K562 (cell line): ENCODE results near the gene VEGFC. TPM values are rescaled to one million over a fixed set of nuclear protein-coding genes. Genes with fewer than 3 reads are reported as not detected.

Experiments used
- ATAC-seq: fragments of 200-7000 bp; cut with Tn5 transposase; 3 replicates; pipeline ENCODE4 v1.9.1; 2020; ENCODE audit warnings: moderate library complexity
- BruUV-seq: library from RNA; stranded (reverse); fragments of 400-500 nt; replicated peaks from 2 replicates; lab custom pipeline; 2021; lab: Mats Ljungman, UMichigan
- CTCF ChIA-PET: fragments of 300-600 bp; formaldehyde crosslinking; extraction: SDS; loops from one replicate; lab custom pipeline; 2021; ENCODE audit warnings: low intra/inter-chr PET ratio; lab: Yijun Ruan, JAX
- POLR2A ChIA-PET: fragments of 300-600, 350-650 bp; sonication (Branson Sonifier 250); formaldehyde crosslinking; extraction: SDS; loops from one replicate; lab custom pipeline; 2021; ENCODE audit warnings: antibody characterized with exemption, inconsistent platforms; lab: Yijun Ruan, JAX
- DNase-seq, 4 experiments: peaks; one replicate each; pipeline versions ENCODE4 v3.0.0 to v3.0.0-alpha.2; 2011 to 2018; ENCODE audit warnings: low spot score in 3 of 4, mixed read lengths in 3 of 4; ENCODE audit errors: extremely low read depth in 1 of 4
- FAIRE-seq: peaks from 2 replicates; lab custom pipeline; 2011; peaks lifted over from hg19 to GRCh38; lab: Jason Lieb, UNC
- H2AFZ ChIP-seq: 2 replicates; pipeline ENCODE4 v1.6.0; 2011; ENCODE audit warnings: low read depth, low read length, control low read depth, inconsistent platforms
- H3K27ac ChIP-seq: fragments of 200-600 bp; 3 replicates; pipeline ENCODE4 v1.8.0; 2011; ENCODE audit warnings: low read depth, mild to moderate bottlenecking, control low read depth, inconsistent platforms, low read length, moderate library complexity, mixed read lengths; ENCODE audit errors: extremely low read depth
- H3K27me3 ChIP-seq, 2 experiments: fragments of 300-600 bp in 1 of 2; 2 replicates in 1 of 2; 3 replicates in 1 of 2; pipeline versions ENCODE4 v1.6.0 to v1.8.0; 2011; ENCODE audit warnings: inconsistent platforms in 2 of 2, low read length in 2 of 2, mild to moderate bottlenecking in 1 of 2, mixed read lengths in 1 of 2, moderate library complexity in 1 of 2; ENCODE audit not compliant: control insufficient read depth in 2 of 2, insufficient read depth in 2 of 2
- H3K36me3 ChIP-seq: fragments of 300-600 bp; 3 replicates; pipeline ENCODE4 v1.8.0; 2011; ENCODE audit warnings: mild to moderate bottlenecking, low read length, inconsistent platforms; ENCODE audit not compliant: control insufficient read depth, insufficient read depth
- H3K4me1 ChIP-seq, 2 experiments: fragments of 200-600 bp in 1 of 2; replicated peaks in 1 of 2; 2 replicates in 1 of 2; 3 replicates in 1 of 2; pipeline versions ENCODE4 v1.5.1 to v1.8.0; 2011; ENCODE audit warnings: inconsistent platforms in 2 of 2, low read length in 2 of 2, mild to moderate bottlenecking in 1 of 2, mixed read lengths in 1 of 2, moderate library complexity in 1 of 2; ENCODE audit not compliant: control insufficient read depth in 2 of 2, insufficient read depth in 2 of 2
- H3K4me2 ChIP-seq: 2 replicates; pipeline ENCODE4 v1.6.1; 2011; ENCODE audit warnings: low read length, control low read depth, inconsistent platforms, mixed read lengths; ENCODE audit not compliant: insufficient read depth
- H3K4me3 ChIP-seq: fragments of 200-600 bp; sonication (generic), shearing (Covaris generic); 2 replicates; pipeline ENCODE4 v1.5.1; 2016; ENCODE audit warnings: control low read depth, inconsistent platforms
- H3K79me2 ChIP-seq: fragments of 200-600 bp; 3 replicates; pipeline ENCODE4 v1.8.0; 2011; ENCODE audit warnings: low read length, inconsistent platforms; ENCODE audit not compliant: control insufficient read depth, insufficient read depth
- H3K9ac ChIP-seq, 2 experiments: 2 replicates each; pipeline versions ENCODE4 v1.6.0 to v1.6.1; 2011; ENCODE audit warnings: low read depth in 2 of 2, low read length in 2 of 2, control low read depth in 1 of 2, inconsistent platforms in 1 of 2, mild to moderate bottlenecking in 1 of 2, mixed read lengths in 1 of 2; ENCODE audit not compliant: insufficient read depth in 1 of 2
- H3K9me1 ChIP-seq: one replicate; pipeline ENCODE4 v1.6.0; 2011; ENCODE audit warnings: inconsistent platforms, mild to moderate bottlenecking, low read length, moderate library complexity; ENCODE audit not compliant: control insufficient read depth, insufficient read depth
- H3K9me3 ChIP-seq: replicated peaks from 2 replicates; pipeline ENCODE4 v1.5.1; 2011; ENCODE audit warnings: low read depth, low read length, inconsistent platforms; ENCODE audit not compliant: control insufficient read depth, insufficient read depth
- H4K20me1 ChIP-seq: replicated peaks from 2 replicates; pipeline ENCODE4 v1.6.1; 2011; ENCODE audit warnings: low read length, inconsistent platforms, mixed read lengths; ENCODE audit not compliant: control insufficient read depth, insufficient read depth
- CTCF ChIP-seq, 3 experiments: IDR thresholded peaks in 2 of 3; conservative IDR thresholded peaks in 1 of 3; 2 replicates each; pipeline ENCODE4 v1.5.1; 2011 to 2012; ENCODE audit warnings: low read length in 3 of 3, mild to moderate bottlenecking in 3 of 3, control low read depth in 2 of 3, improper control_type of control experiment in 1 of 3, inconsistent platforms in 1 of 3, low read depth in 1 of 3, mixed read lengths in 1 of 3, moderate library complexity in 1 of 3; ENCODE audit not compliant: insufficient read depth in 2 of 3
- SPI1 ChIP-seq: IDR thresholded peaks from 2 replicates; pipeline ENCODE4 v1.6.1; 2011; ENCODE audit warnings: low read depth, low read length, control low read depth, borderline replicate concordance
- TBL1XR1 ChIP-seq, 2 experiments: IDR thresholded peaks; 2 replicates each; pipeline ENCODE4 v1.6.1; 2012; ENCODE audit warnings: improper control_type of control experiment in 2 of 2, low read length in 2 of 2, mild to moderate bottlenecking in 1 of 2
- ZBED1 ChIP-seq: IDR thresholded peaks from 2 replicates; pipeline ENCODE4 v1.6.1; 2014
- WGBS: fragments of 100-300 bp; shearing (Covaris generic); methylation state at CpG from one replicate; pipeline ENCODE4 v1.1.6; 2016; ENCODE audit warnings: low coverage, mixed read lengths; ENCODE audit not compliant: insufficient coverage; ENCODE audit errors: missing lambda C conversion rate; 5-methylcytosine and 5-hydroxymethylcytosine counted together
- in situ Hi-C: fragments of 300-500 bp; cut with MboI; formaldehyde crosslinking; loops from 4 replicates; pipeline ENCODE4 v1.15.0; 2018; ENCODE audit warnings: inconsistent platforms, mixed read lengths
- intact Hi-C: fragments of 100-400 bp; cut with micrococcal nuclease; formaldehyde crosslinking; loops from 2 replicates; pipeline ENCODE4 v1.14.2; 2022
- polyA plus RNA-seq, 8 experiments: library from polyadenylated mRNA; depleted of rRNA in 4 of 8; stranded (reverse) in 5 of 8; unstranded in 3 of 8; fragments of >200 nt; fragmentation: Nextera tagmentation in 2 of 8; fragmentation: Illumina TruSeq in 1 of 8; extraction: Ambion mirVana in 2 of 8; extraction: Trizol in 1 of 8; gene quantifications; 2 replicates each; pipeline versions ENCODE4 v1.2.1 to v1.2.3, GENCODE V29; 2011 to 2014; ENCODE audit warnings: inconsistent platforms in 1 of 8, missing spikeins in 1 of 8
- total RNA-seq, 7 experiments: library from RNA; depleted of rRNA in 6 of 7; stranded (reverse); fragments of >200 nt in 6 of 7; fragmentation: Illumina TruSeq in 2 of 7; extraction: Trizol in 2 of 7; gene quantifications; 2 replicates each; pipeline versions ENCODE4 v1.2.1 to v1.2.3, GENCODE V29; 2011 to 2021; ENCODE audit warnings: low replicate concordance in 1 of 7
- TF ChIP-seq, protein P1 (sequence below), 2 experiments: fragments of 450-650 bp; IDR thresholded peaks; 2 replicates each; pipeline ENCODE4 v1.6.1; 2016

Gene VEGFC
- total and polyA plus RNA-seq, 9 of the 15 experiments (the other 6 are each of a cell fraction or from before 2014, with no cell fraction given) = not detected

DNA sequence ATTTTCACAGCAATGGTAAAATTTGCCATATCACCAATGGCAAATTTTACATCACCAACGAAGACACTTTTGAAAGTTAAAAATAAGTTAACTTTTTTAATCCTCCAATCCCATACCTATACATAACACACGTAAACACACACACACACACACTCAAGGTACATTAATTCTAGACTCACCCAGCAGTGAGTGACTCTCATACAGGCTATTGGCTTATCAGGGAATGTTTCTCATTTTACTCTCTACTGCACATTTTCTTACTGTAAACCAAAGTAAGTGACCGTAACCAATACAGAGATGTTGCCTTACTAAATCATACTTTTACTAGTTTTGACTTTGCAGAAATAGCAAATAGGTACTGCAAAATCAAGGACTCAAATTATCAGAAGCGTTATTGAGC is 2.3 kb downstream of the VEGFC start (continued):
- no peak for TF ChIP-seq ZBED1
- TF ChIP-seq, protein P1, sequence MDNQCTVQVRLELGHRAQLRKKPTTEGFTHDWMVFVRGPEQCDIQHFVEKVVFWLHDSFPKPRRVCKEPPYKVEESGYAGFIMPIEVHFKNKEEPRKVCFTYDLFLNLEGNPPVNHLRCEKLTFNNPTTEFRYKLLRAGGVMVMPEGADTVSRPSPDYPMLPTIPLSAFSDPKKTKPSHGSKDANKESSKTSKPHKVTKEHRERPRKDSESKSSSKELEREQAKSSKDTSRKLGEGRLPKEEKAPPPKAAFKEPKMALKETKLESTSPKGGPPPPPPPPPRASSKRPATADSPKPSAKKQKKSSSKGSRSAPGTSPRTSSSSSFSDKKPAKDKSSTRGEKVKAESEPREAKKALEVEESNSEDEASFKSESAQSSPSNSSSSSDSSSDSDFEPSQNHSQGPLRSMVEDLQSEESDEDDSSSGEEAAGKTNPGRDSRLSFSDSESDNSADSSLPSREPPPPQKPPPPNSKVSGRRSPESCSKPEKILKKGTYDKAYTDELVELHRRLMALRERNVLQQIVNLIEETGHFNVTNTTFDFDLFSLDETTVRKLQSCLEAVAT (IDR thresholded peaks at IDR 0.05) = no peak
- no peak for TF ChIP-seq TBL1XR1 (IDR thresholded peaks at IDR 0.05; ENCODE audit: low read length in 2 of 2)

- Histone ChIP-seq H3K9ac (no peak overlapping the region), H3K4me2 (no peak overlapping the region), H3K36me3 (no peaks in the 10 kb centered on the region), H3K9me1 (no peaks in the 10 kb centered on the region), H3K4me1 (no peaks in the 10 kb centered on the region), H4K20me1 (no peaks in the 10 kb centered on the region), H3K79me2 (no peaks in the 10 kb centered on the region), H3K9me3 (no peaks in the 10 kb centered on the region), H2AFZ (no peak overlapping the region), H3K27ac (no peak overlapping the region), H3K27me3 (no peaks in the 10 kb centered on the region), H3K4me3 (no peak overlapping the region)
- intact Hi-C loops (loop anchor here (5.0 kb wide), 1 partner anchor 558 kb away; no protein-coding TSS in a partner anchor), in situ Hi-C loops (no loop called here)
- WGBS = 0% methylated on average over 1 of the region's 1 CpG
- ATAC-seq (no peak), FAIRE-seq (no peak), DNase-seq (peak; percentile 3 to 15 (median 10))
- ChIA-PET POLR2A (no interaction called here), CTCF (no interaction called here)
- TF ChIP-seq SPI1 = no peak
- peak in 2 of 3 experiments; percentile 20 to 31; a peak in 1 of 6 replicates for TF ChIP-seq CTCF (IDR thresholded peaks at IDR 0.05 in 2 of 3, conservative IDR thresholded peaks at IDR 0.05 in 1 of 3; ENCODE audit: insufficient read depth in 2 of 3, low read depth in 1 of 3, low read length in 3 of 3)
- no TSS peak for BruUV-seq
Observed at GRCh38 chr4:176789955-176790354, 2.8 kb downstream of the VEGFC start.
